ENCODE data around the gene EYS. TPM values are rescaled to one million over a fixed set of nuclear protein-coding genes. Genes with fewer than 3 reads are reported as not detected.

Gene EYS
- total and polyA plus RNA-seq, 2 of the 8 experiments (the other 6 are each of a cell fraction or from before 2014, with no cell fraction given), result 0.05 to 0.13 TPM

- Histone ChIP-seq H2AK5ac (ENCODE audit: low read depth, low read length) (no peak overlapping the region), H3K27ac (ENCODE audit: low read depth, low read length) (no peak overlapping the region), H3K4me2 (ENCODE audit: insufficient read depth in 1 of 2, low read depth in 2 of 2, low read length in 2 of 2) (no peak overlapping the region), H3K23ac (ENCODE audit: insufficient read length) (no peak overlapping the region), H4K91ac (replicated peaks; ENCODE audit: insufficient read length, low read length) (no peak overlapping the region), H3K18ac (ENCODE audit: extremely low read depth, low read length) (no peak overlapping the region), H4K5ac (ENCODE audit: insufficient read length, low read depth, low read length) (no peak overlapping the region), H3K23me2 (ENCODE audit: low read depth, low read length) (no peaks in the 10 kb centered on the region), H3K79me1 (ENCODE audit: low read depth, low read length) (no peaks in the 10 kb centered on the region), H3K4me3 (ENCODE audit: extremely low read depth in 1 of 4, insufficient read depth in 2 of 4, low read depth in 3 of 4, low read length in 4 of 4) (no peak overlapping the region), H2BK5ac (ENCODE audit: low read depth, low read length) (no peak overlapping the region), H3K14ac (ENCODE audit: insufficient read length) (no peak overlapping the region), H3K56ac (replicated peaks; ENCODE audit: insufficient read length, low read depth, low read length) (no peak overlapping the region), H2BK12ac (ENCODE audit: low read depth, low read length) (no peak overlapping the region), H2BK20ac (ENCODE audit: low read length) (no peak overlapping the region), H2AFZ (ENCODE audit: low read length) (no peak overlapping the region), H2BK15ac (ENCODE audit: low read length) (no peak overlapping the region), H3K36me3 (ENCODE audit: control insufficient read depth in 2 of 4, insufficient read depth in 4 of 4, low read length in 3 of 4) (no peaks in the 10 kb centered on the region), H3K4ac (replicated peaks; ENCODE audit: insufficient read length, low read depth, low read length) (no peak overlapping the region), H3K79me2 (ENCODE audit: control insufficient read depth in 1 of 2, insufficient read depth in 2 of 2, low read length in 2 of 2) (no peaks in the 10 kb centered on the region), H3K27me3 (replicated peaks in 1 of 4; ENCODE audit: control insufficient read depth in 3 of 4, extremely low read depth in 1 of 4, insufficient read depth in 3 of 4, low read length in 3 of 4) (no peaks in the 10 kb centered on the region), H3K4me1 (replicated peaks in 1 of 4; ENCODE audit: control insufficient read depth in 3 of 4, insufficient read depth in 4 of 4, low read length in 3 of 4) (no peaks in the 10 kb centered on the region), H3K9ac (replicated peaks in 1 of 4; ENCODE audit: extremely low read depth in 1 of 4, low read depth in 3 of 4, low read length in 3 of 4) (no peak overlapping the region), H4K8ac (ENCODE audit: extremely low read depth, insufficient read depth, low read length) (no peak overlapping the region), H4K20me1 (replicated peaks in 1 of 2; ENCODE audit: control insufficient read depth in 1 of 2, insufficient read depth in 2 of 2, low read length in 2 of 2) (no peaks in the 10 kb centered on the region), H3K9me3 (ENCODE audit: insufficient read depth in 2 of 2, low read depth in 1 of 2, low read length in 1 of 2) (no peaks in the 10 kb centered on the region), H2BK120ac (replicated peaks; ENCODE audit: low read depth, low read length) (no peak overlapping the region)
- ChIA-PET POLR2A (ENCODE audit: partially characterized antibody) (no interaction called here), CTCF (ENCODE audit: partially characterized antibody) (no interaction called here)
- DNase-seq (ENCODE audit: low read depth in 1 of 2, low spot score in 2 of 2) (no peak), FAIRE-seq (no peak)
- TF ChIP-seq ATF3 (IDR thresholded peaks at IDR 0.05; ENCODE audit: insufficient read depth, low read depth, low read length) (no peak), CTCF (IDR thresholded peaks at IDR 0.05; ENCODE audit: control extremely low read depth in 1 of 3, insufficient read depth in 1 of 3, low read depth in 1 of 3, low read length in 3 of 3) (no peak)
- WGBS, 2 experiments (ENCODE audit: extremely low coverage in 1 of 2, insufficient coverage in 1 of 2, insufficient read length in 1 of 2, insufficient replicate concordance in 2 of 2, low coverage in 1 of 2, low lambda C conversion rate in 2 of 2, missing lambda C conversion rate in 1 of 2), result 79% methylated on average over 5 of the region's 5 CpGs; no CpG with 5 or more reads in 1 of the 2 experiments
Measured at GRCh38 chr6:63888416-63888815, 1818.6 kb downstream of the EYS start.

Measured in H1 (cell line).